ENCODE results near the gene FGL2.
"Not testable (repeated sequence)": the region's sequence is repeated elsewhere in the genome, so short reads cannot be mapped to it uniquely, and the experiment has no call there.

The FGL2 gene

GRCh38 chr7:77223261-77223660 lies 23.6 kb upstream of the FGL2 start:
- DNase-seq (ENCODE audit: low spot score), result no peak
- no peak for TF ChIP-seq CTCF (IDR thresholded peaks at IDR 0.05; ENCODE audit: extremely low read depth, missing control alignments)

- TF ChIP-seq CTCF (IDR thresholded peaks at IDR 0.05; ENCODE audit: extremely low read depth, missing control alignments), result no peak
- DNase-seq (ENCODE audit: low spot score), result no peak
These were observed 23.2 kb upstream of the FGL2 start for GRCh38 chr7:77222819-77223218.

- no peak for TF ChIP-seq CTCF (IDR thresholded peaks at IDR 0.05; ENCODE audit: extremely low read depth, missing control alignments)
These were observed 22.4 kb upstream of the FGL2 start for GRCh38 chr7:77222065-77222464.

GRCh38 chr7:77219701-77220331 lies 20.2 kb upstream of the FGL2 start:
- not testable (repeated sequence) for DNase-seq (ENCODE audit: low spot score)

More at GRCh38 chr7:77222065-77222464, 22.4 kb upstream of the FGL2 start:
- no peak for DNase-seq (ENCODE audit: low spot score)

GRCh38 chr7:77217474-77218185 lies 18.0 kb upstream of the FGL2 start:
- no peak for DNase-seq (ENCODE audit: low spot score)
- TF ChIP-seq CTCF (IDR thresholded peaks at IDR 0.05; ENCODE audit: extremely low read depth, missing control alignments), result no peak

- TF ChIP-seq CTCF (IDR thresholded peaks at IDR 0.05; ENCODE audit: extremely low read depth, missing control alignments), result no peak
- no peak for DNase-seq (ENCODE audit: low spot score)
These were observed 16.7 kb upstream of the FGL2 start for GRCh38 chr7:77216181-77216845.

- no peak for TF ChIP-seq CTCF (IDR thresholded peaks at IDR 0.05; ENCODE audit: extremely low read depth, missing control alignments)
- DNase-seq (ENCODE audit: low spot score), result no peak
These were observed 10.0 kb upstream of the FGL2 start for GRCh38 chr7:77209479-77210139.

Measured in GM20000 (cell line).